ENCODE results near the gene UGT1A7. TPM values are rescaled to one million over a fixed set of nuclear protein-coding genes. Genes with fewer than 3 reads are reported as not detected.

The UGT1A7 gene
- total and polyA plus RNA-seq, 3 donors from 2014 or later, result 0.19 TPM; not detected in 2

DNA sequence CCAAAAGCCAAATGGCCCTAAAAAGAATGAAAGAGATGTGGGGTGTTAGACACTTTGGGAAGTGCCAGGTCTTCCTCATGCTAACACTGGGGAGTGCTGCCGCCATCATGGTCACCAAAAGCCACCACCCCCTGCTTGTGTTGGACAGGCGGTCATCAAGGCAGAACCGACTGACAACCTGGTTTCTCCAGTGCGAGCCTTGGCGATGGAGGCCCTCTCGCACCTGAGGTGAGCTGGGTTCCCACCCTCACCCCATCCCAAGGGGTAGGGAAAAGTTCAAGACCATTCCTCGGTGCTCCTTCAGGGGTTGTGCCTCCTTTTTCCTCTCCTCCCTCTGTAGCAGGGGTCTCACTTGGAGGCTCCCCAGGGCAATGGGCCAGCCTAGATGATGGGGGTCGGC lies 130.0 kb downstream of the UGT1A7 start:
- Histone ChIP-seq H3K4me3 (no peak overlapping the region), H3K4me1 (no peaks in the 10 kb centered on the region), H3K27ac (no peak overlapping the region), H3K36me3 (ENCODE audit: low read depth, missing control alignments) (no peaks in the 10 kb centered on the region), H3K9me3 (no peaks in the 10 kb centered on the region), H3K27me3 (no peaks in the 10 kb centered on the region)
- WGBS, 2 donors, result 91 to 96% methylated on average over 8 of the region's 8 CpGs
- TF ChIP-seq POLR2A (IDR thresholded peaks at IDR 0.05), result no peak
- TF ChIP-seq, protein P1, sequence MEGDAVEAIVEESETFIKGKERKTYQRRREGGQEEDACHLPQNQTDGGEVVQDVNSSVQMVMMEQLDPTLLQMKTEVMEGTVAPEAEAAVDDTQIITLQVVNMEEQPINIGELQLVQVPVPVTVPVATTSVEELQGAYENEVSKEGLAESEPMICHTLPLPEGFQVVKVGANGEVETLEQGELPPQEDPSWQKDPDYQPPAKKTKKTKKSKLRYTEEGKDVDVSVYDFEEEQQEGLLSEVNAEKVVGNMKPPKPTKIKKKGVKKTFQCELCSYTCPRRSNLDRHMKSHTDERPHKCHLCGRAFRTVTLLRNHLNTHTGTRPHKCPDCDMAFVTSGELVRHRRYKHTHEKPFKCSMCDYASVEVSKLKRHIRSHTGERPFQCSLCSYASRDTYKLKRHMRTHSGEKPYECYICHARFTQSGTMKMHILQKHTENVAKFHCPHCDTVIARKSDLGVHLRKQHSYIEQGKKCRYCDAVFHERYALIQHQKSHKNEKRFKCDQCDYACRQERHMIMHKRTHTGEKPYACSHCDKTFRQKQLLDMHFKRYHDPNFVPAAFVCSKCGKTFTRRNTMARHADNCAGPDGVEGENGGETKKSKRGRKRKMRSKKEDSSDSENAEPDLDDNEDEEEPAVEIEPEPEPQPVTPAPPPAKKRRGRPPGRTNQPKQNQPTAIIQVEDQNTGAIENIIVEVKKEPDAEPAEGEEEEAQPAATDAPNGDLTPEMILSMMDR (IDR thresholded peaks at IDR 0.05), result no peak
- no peak for DNase-seq
- intact Hi-C loops (cut with DNase I; ENCODE audit: low total_unique reads), result no loop called here

- DNase-seq, result no peak
- H3K27ac ChIP-seq, result no peak overlapping the region
- no peaks in the 10 kb centered on the region for H3K27me3 ChIP-seq
- intact Hi-C loops (cut with DNase I; ENCODE audit: low total_unique reads), result no loop called here
- H3K36me3 ChIP-seq (ENCODE audit: low read depth, missing control alignments), result no peaks in the 10 kb centered on the region
- no peaks in the 10 kb centered on the region for H3K4me1 ChIP-seq
- 68 to 77% methylated on average over 3 of the region's 3 CpGs for WGBS, 2 donors
- TF ChIP-seq, protein P1 (IDR thresholded peaks at IDR 0.05), result no peak
- TF ChIP-seq POLR2A (IDR thresholded peaks at IDR 0.05), result no peak
- H3K9me3 ChIP-seq, result no peaks in the 10 kb centered on the region
- no peak overlapping the region for H3K4me3 ChIP-seq
Observed at GRCh38 chr2:233813236-233814055, 131.7 kb downstream of the UGT1A7 start.

GRCh38 chr2:233814056-233814835 lies 132.5 kb downstream of the UGT1A7 start:
- Histone ChIP-seq H3K27ac (no peak overlapping the region), H3K36me3 (ENCODE audit: low read depth, missing control alignments) (no peaks in the 10 kb centered on the region), H3K4me3 (no peak overlapping the region), H3K9me3 (no peaks in the 10 kb centered on the region), H3K27me3 (no peaks in the 10 kb centered on the region), H3K4me1 (no peaks in the 10 kb centered on the region)
- no peak for TF ChIP-seq POLR2A (IDR thresholded peaks at IDR 0.05)
- TF ChIP-seq, protein P1 (IDR thresholded peaks at IDR 0.05), result no peak
- intact Hi-C loops (cut with DNase I; ENCODE audit: low total_unique reads), result no loop called here
- 79 to 100% methylated on average over 1 to 2 of the region's 2 CpGs for WGBS, 2 donors
- no peak for DNase-seq

DNA sequence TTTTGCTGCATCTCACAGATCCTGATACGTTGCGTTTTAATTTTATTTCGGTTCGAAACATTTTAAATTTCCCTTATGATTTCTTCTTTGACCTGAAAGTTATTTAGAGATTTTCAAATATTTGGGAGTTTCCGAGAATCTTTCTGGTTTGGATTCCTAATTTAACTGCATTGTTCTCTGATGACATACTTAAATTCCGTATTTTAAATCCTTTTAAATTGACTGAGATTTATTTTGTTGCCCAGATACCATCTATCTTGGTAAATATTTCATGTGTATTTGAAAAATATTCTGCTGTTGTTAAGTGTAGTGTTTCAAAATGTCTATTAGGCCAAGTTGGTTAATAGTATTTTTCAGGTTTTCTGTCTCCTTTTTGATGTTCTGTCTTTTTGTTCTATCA lies 134.2 kb downstream of the UGT1A7 start:
- Histone ChIP-seq H3K9me3 (no peaks in the 10 kb centered on the region), H3K4me1 (no peaks in the 10 kb centered on the region), H3K27ac (no peak overlapping the region), H3K4me3 (no peak overlapping the region), H3K36me3 (ENCODE audit: low read depth, missing control alignments) (no peaks in the 10 kb centered on the region), H3K27me3 (no peaks in the 10 kb centered on the region)
- 81 to 82% methylated on average over 6 of the region's 6 CpGs for WGBS, 2 donors
- no peak for TF ChIP-seq POLR2A (IDR thresholded peaks at IDR 0.05)
- TF ChIP-seq, protein P1 (IDR thresholded peaks at IDR 0.05), result no peak
- no peak for DNase-seq
- intact Hi-C loops (cut with DNase I; ENCODE audit: low total_unique reads), result no loop called here

Data from testis (tissue), 3 donors.